Muscle of leg (tissue), 11 donors: Measurements from ENCODE around the gene MVD. TPM values are rescaled to one million over a fixed set of nuclear protein-coding genes. Genes with fewer than 3 reads are reported as not detected.
"Not testable (repeated sequence)": the region's sequence is repeated elsewhere in the genome, so short reads cannot be mapped to it uniquely, and the experiment has no call there.

Experiments
- DNase-seq: peaks from one replicate; pipeline ENCODE4 v3.0.0; 2013
- H3K27ac ChIP-seq: one replicate; pipeline ENCODE4 v1.5.1; 2013; ENCODE audit warnings: mild to moderate bottlenecking, low read length, control low read depth
- H3K27me3 ChIP-seq: one replicate; pipeline ENCODE4 v1.6.1; 2013; ENCODE audit warnings: low read length; ENCODE audit not compliant: control insufficient read depth, insufficient read depth
- H3K36me3 ChIP-seq: one replicate; pipeline ENCODE4 v1.6.1; 2013; ENCODE audit warnings: low read length; ENCODE audit not compliant: control insufficient read depth, insufficient read depth
- H3K4me1 ChIP-seq: one replicate; pipeline ENCODE4 v1.6.1; 2013; ENCODE audit warnings: low read length; ENCODE audit not compliant: control insufficient read depth, insufficient read depth
- H3K4me3 ChIP-seq: one replicate; pipeline ENCODE4 v1.5.1; 2013; ENCODE audit warnings: low read length, control low read depth
- H3K9me3 ChIP-seq: replicated peaks from 2 replicates; pipeline ENCODE4 v1.6.1; 2013; ENCODE audit warnings: low read depth, low read length; ENCODE audit not compliant: control insufficient read depth
- WGBS: methylation state at CpG from one replicate; pipeline ENCODE4 v1.1.5; 2013; ENCODE audit warnings: missing lambda C conversion rate; ENCODE audit not compliant: insufficient coverage; 5-methylcytosine and 5-hydroxymethylcytosine counted together
- polyA plus RNA-seq, 8 donors: library from polyadenylated mRNA; unstranded; fragments of 120-200 nt; gene quantifications; one replicate each; pipeline versions ENCODE4 v1.2.1 to v1.2.3, GENCODE V29; 2013; ENCODE audit warnings: inconsistent platforms in 1 of 8, low replicate concordance in 1 of 8; ENCODE audit not compliant: insufficient read length in 8 of 8, insufficient read depth in 1 of 8
- total RNA-seq: library from RNA; stranded (reverse); fragments of 120-200 nt; gene quantifications from one replicate; pipeline ENCODE4 v1.2.4, GENCODE V29; 2013

Gene MVD
- total and polyA plus RNA-seq, 9 donors: 26.9 to 45.2 (median 34.3) TPM

- 83% methylated on average over 3 of the region's 12 CpGs for WGBS
- Histone ChIP-seq H3K36me3 (peaks cover 53% of the 10 kb centered on the region), H3K27ac (no peak overlapping the region), H3K9me3 (no peaks in the 10 kb centered on the region), H3K4me1 (peaks cover 23% of the 10 kb centered on the region), H3K27me3 (no peaks in the 10 kb centered on the region), H3K4me3 (no peak overlapping the region)
- no peak for DNase-seq
Observed at GRCh38 chr16:88616736-88617135, 46.2 kb downstream of the MVD start.

- Histone ChIP-seq H3K4me1 (peaks cover 23% of the 10 kb centered on the region), H3K27ac (no peak overlapping the region), H3K4me3 (no peak overlapping the region), H3K27me3 (no peaks in the 10 kb centered on the region), H3K36me3 (peaks cover 56% of the 10 kb centered on the region), H3K9me3 (no peaks in the 10 kb centered on the region)
- WGBS: 77% methylated on average over 11 of the region's 13 CpGs
- DNase-seq: no peak
Observed at GRCh38 chr16:88616320-88616719, 46.6 kb downstream of the MVD start.

- H3K4me3 ChIP-seq: no peak overlapping the region
- peaks cover 65% of the 10 kb centered on the region for H3K36me3 ChIP-seq
- peaks cover 23% of the 10 kb centered on the region for H3K4me1 ChIP-seq
- no peaks in the 10 kb centered on the region for H3K9me3 ChIP-seq
- no peaks in the 10 kb centered on the region for H3K27me3 ChIP-seq
- H3K27ac ChIP-seq: no peak overlapping the region
- WGBS: 78% methylated on average over 19 of the region's 19 CpGs
- no peak for DNase-seq
Observed at GRCh38 chr16:88614818-88615580, 47.9 kb downstream of the MVD start.

- Histone ChIP-seq H3K4me1 (peaks cover 23% of the 10 kb centered on the region), H3K36me3 (peaks cover 66% of the 10 kb centered on the region), H3K4me3 (no peak overlapping the region), H3K9me3 (no peaks in the 10 kb centered on the region), H3K27me3 (no peaks in the 10 kb centered on the region), H3K27ac (no peak overlapping the region)
- WGBS: 86% methylated on average over 18 of the region's 19 CpGs
- DNase-seq: no peak
Observed at GRCh38 chr16:88613911-88614817, 48.7 kb downstream of the MVD start.

GRCh38 chr16:88613293-88613692 lies 49.6 kb downstream of the MVD start:
- 92% methylated on average over 4 of the region's 10 CpGs for WGBS
- Histone ChIP-seq H3K4me1 (peaks cover 19% of the 10 kb centered on the region), H3K9me3 (no peaks in the 10 kb centered on the region), H3K27ac (no peak overlapping the region), H3K4me3 (no peak overlapping the region), H3K36me3 (peaks cover 63% of the 10 kb centered on the region), H3K27me3 (no peaks in the 10 kb centered on the region)
- no peak for DNase-seq

GRCh38 chr16:88610909-88611812 lies 51.7 kb downstream of the MVD start:
- no peak for DNase-seq
- Histone ChIP-seq H3K27ac (no peak overlapping the region), H3K27me3 (no peaks in the 10 kb centered on the region), H3K36me3 (peaks cover 61% of the 10 kb centered on the region), H3K4me3 (no peak overlapping the region), H3K9me3 (no peaks in the 10 kb centered on the region), H3K4me1 (peaks cover 15% of the 10 kb centered on the region)
- WGBS: 33% methylated on average over 47 of the region's 49 CpGs

GRCh38 chr16:88610080-88610479 lies 52.8 kb downstream of the MVD start:
- peaks cover 9% of the 10 kb centered on the region for H3K4me1 ChIP-seq
- no peaks in the 10 kb centered on the region for H3K27me3 ChIP-seq
- H3K4me3 ChIP-seq: no peak overlapping the region
- peaks cover 65% of the 10 kb centered on the region for H3K36me3 ChIP-seq
- DNase-seq: no peak
- H3K27ac ChIP-seq: no peak overlapping the region
- WGBS: 58% methylated on average over 4 of the region's 6 CpGs
- H3K9me3 ChIP-seq: no peaks in the 10 kb centered on the region

GRCh38 chr16:88609426-88609825 lies 53.5 kb downstream of the MVD start:
- H3K36me3 ChIP-seq: peaks cover 70% of the 10 kb centered on the region
- not testable (repeated sequence) for H3K27me3 ChIP-seq, H3K4me3 ChIP-seq, H3K9me3 ChIP-seq, DNase-seq, H3K27ac ChIP-seq, H3K4me1 ChIP-seq
- 85% methylated on average over 2 of the region's 8 CpGs for WGBS

- peaks cover 64% of the 10 kb centered on the region for H3K36me3 ChIP-seq
- no peak overlapping the region for H3K4me3 ChIP-seq
- no peak for DNase-seq
- WGBS: 78% methylated on average over 3 of the region's 6 CpGs
- no peaks in the 10 kb centered on the region for H3K27me3 ChIP-seq
- no peaks in the 10 kb centered on the region for H3K9me3 ChIP-seq
- no peaks in the 10 kb centered on the region for H3K4me1 ChIP-seq
- H3K27ac ChIP-seq: no peak overlapping the region
Observed at GRCh38 chr16:88608076-88608475, 54.8 kb downstream of the MVD start.
